GM21381 (cell line): Measurements from ENCODE around the gene NANS.

ENCODE experiments used
- ATAC-seq: cut with Tn5 transposase; IDR thresholded peaks from one replicate; pipeline ENCODE4 v1.9.1; 2021; ENCODE audit warnings: mild to moderate bottlenecking, moderate library complexity; ENCODE audit not compliant: unreplicated experiment

The NANS gene

DNA sequence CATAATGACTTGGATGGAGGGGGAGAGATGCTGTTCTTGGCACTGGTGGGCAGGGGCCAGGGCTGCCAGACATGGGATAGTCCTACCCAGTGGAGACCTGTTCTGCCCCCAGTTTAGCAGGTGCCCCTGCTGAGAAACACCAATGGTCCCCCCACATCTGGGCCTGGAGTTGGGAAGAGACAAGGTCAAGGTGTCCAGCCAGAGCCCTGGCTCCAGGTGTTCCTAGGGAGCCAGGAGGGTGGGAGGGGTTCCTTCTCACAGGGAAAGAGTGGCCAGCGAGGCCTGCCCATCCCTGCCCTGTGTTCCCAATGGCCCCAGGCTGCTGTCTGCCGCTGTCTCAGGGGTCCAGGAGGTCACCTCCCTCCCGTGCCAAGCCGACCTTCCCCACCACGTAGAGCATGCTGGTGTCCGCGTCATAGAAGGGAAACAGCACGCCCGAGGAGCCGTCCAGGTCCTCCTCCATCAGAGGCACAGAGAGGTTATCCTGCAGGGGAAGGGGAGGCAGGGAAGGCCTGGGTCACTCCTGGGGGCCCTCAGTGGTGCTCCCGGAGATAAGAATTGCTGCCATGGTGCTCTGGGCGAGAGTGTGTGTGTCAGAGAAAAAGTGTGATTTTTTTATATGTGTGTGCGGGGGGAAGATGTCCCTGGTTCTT lies 74.2 kb downstream of the NANS start:
- no peak for ATAC-seq

DNA sequence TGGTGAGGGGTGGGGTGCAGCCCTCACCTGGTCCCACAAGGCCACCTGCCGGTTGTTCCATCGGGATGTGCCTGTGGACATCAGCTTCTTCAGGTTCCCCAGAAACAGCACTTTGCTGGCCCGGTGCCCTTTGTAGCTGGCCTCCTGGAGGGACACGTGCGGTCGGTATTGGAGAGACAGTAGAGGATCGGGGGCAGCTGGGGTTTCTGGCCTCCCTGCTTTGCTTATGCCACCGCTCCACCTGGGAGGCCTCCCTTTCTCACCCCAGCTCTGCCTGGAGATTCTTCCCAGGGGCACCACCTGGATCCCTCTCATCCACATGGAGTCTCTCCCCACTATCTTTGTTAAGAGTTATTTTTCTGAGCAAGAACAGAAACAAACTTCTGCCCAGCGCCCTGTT lies 75.6 kb downstream of the NANS start:
- no peak for ATAC-seq
